ENCODE results near the gene AKAP13.

Gene AKAP13, protein sequence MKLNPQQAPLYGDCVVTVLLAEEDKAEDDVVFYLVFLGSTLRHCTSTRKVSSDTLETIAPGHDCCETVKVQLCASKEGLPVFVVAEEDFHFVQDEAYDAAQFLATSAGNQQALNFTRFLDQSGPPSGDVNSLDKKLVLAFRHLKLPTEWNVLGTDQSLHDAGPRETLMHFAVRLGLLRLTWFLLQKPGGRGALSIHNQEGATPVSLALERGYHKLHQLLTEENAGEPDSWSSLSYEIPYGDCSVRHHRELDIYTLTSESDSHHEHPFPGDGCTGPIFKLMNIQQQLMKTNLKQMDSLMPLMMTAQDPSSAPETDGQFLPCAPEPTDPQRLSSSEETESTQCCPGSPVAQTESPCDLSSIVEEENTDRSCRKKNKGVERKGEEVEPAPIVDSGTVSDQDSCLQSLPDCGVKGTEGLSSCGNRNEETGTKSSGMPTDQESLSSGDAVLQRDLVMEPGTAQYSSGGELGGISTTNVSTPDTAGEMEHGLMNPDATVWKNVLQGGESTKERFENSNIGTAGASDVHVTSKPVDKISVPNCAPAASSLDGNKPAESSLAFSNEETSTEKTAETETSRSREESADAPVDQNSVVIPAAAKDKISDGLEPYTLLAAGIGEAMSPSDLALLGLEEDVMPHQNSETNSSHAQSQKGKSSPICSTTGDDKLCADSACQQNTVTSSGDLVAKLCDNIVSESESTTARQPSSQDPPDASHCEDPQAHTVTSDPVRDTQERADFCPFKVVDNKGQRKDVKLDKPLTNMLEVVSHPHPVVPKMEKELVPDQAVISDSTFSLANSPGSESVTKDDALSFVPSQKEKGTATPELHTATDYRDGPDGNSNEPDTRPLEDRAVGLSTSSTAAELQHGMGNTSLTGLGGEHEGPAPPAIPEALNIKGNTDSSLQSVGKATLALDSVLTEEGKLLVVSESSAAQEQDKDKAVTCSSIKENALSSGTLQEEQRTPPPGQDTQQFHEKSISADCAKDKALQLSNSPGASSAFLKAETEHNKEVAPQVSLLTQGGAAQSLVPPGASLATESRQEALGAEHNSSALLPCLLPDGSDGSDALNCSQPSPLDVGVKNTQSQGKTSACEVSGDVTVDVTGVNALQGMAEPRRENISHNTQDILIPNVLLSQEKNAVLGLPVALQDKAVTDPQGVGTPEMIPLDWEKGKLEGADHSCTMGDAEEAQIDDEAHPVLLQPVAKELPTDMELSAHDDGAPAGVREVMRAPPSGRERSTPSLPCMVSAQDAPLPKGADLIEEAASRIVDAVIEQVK (N-terminal part only)

DNA sequence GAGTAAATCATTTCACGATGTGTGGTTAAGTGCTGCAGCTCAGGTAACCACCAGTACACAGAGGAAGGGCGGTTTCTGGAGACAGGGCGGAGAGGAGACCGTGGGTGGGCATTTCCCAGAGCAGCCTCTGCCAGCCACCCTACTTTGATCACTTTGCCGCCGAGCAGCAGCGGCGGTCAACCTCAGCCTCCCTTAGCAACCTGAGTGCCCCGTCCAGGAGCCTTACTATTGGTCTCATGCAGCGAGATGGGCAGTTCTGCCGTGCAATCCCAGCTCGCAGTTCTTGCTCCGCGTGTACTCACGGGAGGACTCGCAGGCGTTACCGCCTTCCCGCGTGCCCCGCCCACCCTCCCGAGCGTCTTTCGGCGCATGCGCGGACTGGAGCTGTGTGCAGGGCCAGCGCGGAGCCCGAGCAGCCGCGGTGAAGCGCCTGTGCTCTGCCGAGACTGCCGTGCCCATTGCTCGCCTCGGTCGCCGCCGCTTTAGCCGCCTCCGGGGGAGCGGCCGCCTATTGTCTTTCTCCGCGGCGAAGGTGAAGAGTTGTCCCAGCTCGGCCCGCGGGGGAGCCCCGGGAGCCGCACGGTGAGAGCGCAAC, at the start of gene AKAP13:
Gene AKAP13 (plus strand): TSS at position 387 of the 595 bp plus-strand sequence. CDS start 105,118 bp downstream, outside the sequence.
- Histone ChIP-seq H3K4me3 (ENCODE audit: low read depth, low read length) (peak within 1 kb of the TSS; percentile 73), H3K27me3 (ENCODE audit: control insufficient read depth, insufficient read depth, low read length) (no peaks in the 10 kb centered on the region), H3K9me3 (ENCODE audit: control insufficient read depth, insufficient read depth, low read length) (no peaks in the 10 kb centered on the region), H3K36me3 (ENCODE audit: control insufficient read depth, insufficient read depth, low read length) (no peaks in the 10 kb centered on the region), H3K4me1 (ENCODE audit: control insufficient read depth, insufficient read depth, low read length) (peaks cover 3% of the 10 kb centered on the region), H3K9ac (ENCODE audit: low read depth, low read length) (no peak within 1 kb of the TSS)

DNA sequence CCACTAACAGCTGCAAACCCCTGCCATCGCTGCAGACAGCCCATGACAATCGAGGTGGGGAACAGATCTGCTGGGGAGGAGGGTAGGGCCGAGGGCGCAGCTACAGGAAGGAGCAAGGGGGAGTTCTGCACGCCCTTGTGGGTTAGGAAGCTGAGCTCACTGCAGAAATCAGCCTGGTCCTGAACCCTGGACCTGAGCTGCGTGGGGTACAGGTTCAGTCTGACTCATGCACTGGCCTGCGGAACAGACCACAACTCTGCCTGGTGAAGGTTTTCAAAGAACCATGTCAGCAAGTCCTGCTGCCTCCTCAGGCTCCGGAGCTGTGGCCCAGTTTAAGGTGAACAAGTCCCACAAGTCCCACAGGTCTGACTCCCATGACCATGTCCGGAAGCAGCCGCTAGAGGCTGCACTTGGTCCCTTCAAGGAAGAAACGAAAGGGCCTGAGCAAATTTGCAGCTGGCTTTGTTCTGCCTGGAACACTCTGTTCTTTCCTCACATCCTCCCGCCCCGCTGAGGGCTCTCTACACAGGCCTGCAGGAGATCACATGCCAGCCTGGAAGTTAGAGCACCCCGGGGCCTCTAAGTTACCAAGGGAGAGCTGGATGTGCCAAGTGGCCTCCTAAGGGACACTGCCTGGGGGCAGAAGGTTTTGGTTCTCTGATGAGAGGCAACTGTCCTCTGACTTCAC, 49.4 kb upstream of the AKAP13 start:
- H3K9ac ChIP-seq (ENCODE audit: low read depth, low read length) = no peak overlapping the region
- peaks cover 2% of the 10 kb centered on the region for H3K27me3 ChIP-seq (ENCODE audit: control insufficient read depth, insufficient read depth, low read length)
- H3K36me3 ChIP-seq (ENCODE audit: control insufficient read depth, insufficient read depth, low read length) = no peaks in the 10 kb centered on the region
- peaks cover 10% of the 10 kb centered on the region for H3K4me1 ChIP-seq (ENCODE audit: control insufficient read depth, insufficient read depth, low read length)
- H3K4me3 ChIP-seq (ENCODE audit: low read depth, low read length) = no peak overlapping the region
- H3K9me3 ChIP-seq (ENCODE audit: control insufficient read depth, insufficient read depth, low read length) = no peaks in the 10 kb centered on the region

DNA sequence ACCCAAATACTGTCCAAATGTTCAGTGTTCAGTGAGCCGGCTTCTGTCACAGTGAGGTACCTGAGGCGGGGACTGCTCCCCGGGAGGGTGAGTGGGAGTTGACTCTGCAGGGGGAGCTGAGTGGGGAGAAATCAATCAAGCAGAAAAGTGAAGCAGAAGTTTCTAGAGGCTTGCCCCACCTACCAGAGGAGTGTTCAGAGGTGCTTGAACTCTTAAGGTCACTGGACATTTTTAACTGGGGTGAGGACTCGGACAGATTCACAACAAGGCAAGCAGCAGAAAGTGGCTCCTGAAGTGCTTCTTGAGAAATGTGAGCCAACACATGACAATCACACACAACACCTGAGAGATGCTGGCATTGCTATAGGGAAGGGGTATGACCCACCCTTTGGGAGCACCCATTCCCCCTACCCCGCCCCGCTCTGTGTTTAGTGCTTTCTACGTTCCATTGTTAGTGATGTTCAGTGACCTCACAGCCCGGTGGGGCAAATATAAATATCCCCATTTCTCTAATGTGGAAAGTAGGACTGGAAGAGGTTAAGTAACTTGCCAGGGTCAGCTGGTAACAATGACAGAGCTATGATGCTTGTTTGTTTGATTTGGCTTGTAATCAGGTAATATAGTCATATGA, 48.6 kb upstream of the AKAP13 start:
- no peaks in the 10 kb centered on the region for H3K9me3 ChIP-seq (ENCODE audit: control insufficient read depth, insufficient read depth, low read length)
- peaks cover 10% of the 10 kb centered on the region for H3K4me1 ChIP-seq (ENCODE audit: control insufficient read depth, insufficient read depth, low read length)
- H3K9ac ChIP-seq (ENCODE audit: low read depth, low read length) = no peak overlapping the region
- H3K36me3 ChIP-seq (ENCODE audit: control insufficient read depth, insufficient read depth, low read length) = no peaks in the 10 kb centered on the region
- H3K4me3 ChIP-seq (ENCODE audit: low read depth, low read length) = no peak overlapping the region
- H3K27me3 ChIP-seq (ENCODE audit: control insufficient read depth, insufficient read depth, low read length) = peaks cover 2% of the 10 kb centered on the region

DNA sequence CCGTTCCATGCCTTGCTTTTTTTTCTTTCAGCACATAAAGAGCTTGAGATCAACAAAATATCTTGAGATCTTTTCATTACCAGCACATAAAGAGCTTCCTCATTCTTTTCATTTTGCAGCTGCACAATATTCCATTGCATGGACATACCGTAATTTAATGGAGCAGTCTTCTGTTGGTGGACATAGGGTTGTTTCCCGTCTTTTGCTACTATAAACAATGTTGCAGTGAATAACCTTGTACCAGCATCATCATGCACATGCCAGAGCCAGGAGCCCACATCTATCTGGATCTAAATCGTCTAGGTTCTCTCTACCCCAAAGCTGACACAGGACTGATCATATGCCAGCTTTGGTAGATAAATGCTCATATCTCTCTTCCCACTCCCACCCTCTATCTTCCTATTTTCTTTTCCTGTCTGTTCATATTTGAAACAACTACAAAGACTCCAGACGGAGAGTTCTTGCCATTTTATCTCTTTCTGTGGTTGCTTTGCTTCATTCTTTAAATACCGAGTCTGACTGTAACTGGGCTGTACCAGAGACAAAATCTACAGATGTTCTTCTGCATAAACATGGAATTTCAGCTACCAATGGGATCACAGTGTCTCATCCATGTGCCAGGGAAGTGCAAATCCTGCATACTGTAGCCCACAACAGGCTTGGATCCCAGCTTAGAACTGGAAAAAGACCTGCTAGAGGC, 47.1 kb upstream of the AKAP13 start:
- Histone ChIP-seq H3K9ac (ENCODE audit: low read depth, low read length) (no peak overlapping the region), H3K36me3 (ENCODE audit: control insufficient read depth, insufficient read depth, low read length) (no peaks in the 10 kb centered on the region), H3K4me3 (ENCODE audit: low read depth, low read length) (no peak overlapping the region), H3K27me3 (ENCODE audit: control insufficient read depth, insufficient read depth, low read length) (peaks cover 2% of the 10 kb centered on the region), H3K4me1 (ENCODE audit: control insufficient read depth, insufficient read depth, low read length) (peaks cover 17% of the 10 kb centered on the region), H3K9me3 (ENCODE audit: control insufficient read depth, insufficient read depth, low read length) (no peaks in the 10 kb centered on the region)

DNA sequence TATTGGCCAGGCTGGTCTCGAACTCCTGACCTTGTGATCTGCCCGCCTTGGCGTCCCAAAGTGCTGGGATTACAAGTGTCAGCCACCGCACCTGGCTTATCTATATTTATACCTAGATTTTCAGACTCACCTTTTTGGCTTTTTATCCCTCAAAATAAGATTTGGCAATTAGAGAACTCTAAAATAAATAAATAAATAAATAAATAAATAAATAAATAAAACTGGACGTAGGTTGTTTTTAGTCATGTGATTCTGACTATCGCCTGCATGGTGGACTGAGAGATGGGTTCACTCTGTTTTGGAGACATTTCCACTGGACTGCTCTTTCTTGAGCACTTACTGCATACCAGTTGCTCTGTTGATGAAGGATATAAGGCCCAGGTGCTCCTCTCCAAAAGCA, 46.2 kb upstream of the AKAP13 start:
- no peak overlapping the region for H3K4me3 ChIP-seq (ENCODE audit: low read depth, low read length)
- H3K9me3 ChIP-seq (ENCODE audit: control insufficient read depth, insufficient read depth, low read length) = no peaks in the 10 kb centered on the region
- no peaks in the 10 kb centered on the region for H3K36me3 ChIP-seq (ENCODE audit: control insufficient read depth, insufficient read depth, low read length)
- H3K27me3 ChIP-seq (ENCODE audit: control insufficient read depth, insufficient read depth, low read length) = peaks cover 2% of the 10 kb centered on the region
- H3K4me1 ChIP-seq (ENCODE audit: control insufficient read depth, insufficient read depth, low read length) = peaks cover 17% of the 10 kb centered on the region
- H3K9ac ChIP-seq (ENCODE audit: low read depth, low read length) = no peak overlapping the region

DNA sequence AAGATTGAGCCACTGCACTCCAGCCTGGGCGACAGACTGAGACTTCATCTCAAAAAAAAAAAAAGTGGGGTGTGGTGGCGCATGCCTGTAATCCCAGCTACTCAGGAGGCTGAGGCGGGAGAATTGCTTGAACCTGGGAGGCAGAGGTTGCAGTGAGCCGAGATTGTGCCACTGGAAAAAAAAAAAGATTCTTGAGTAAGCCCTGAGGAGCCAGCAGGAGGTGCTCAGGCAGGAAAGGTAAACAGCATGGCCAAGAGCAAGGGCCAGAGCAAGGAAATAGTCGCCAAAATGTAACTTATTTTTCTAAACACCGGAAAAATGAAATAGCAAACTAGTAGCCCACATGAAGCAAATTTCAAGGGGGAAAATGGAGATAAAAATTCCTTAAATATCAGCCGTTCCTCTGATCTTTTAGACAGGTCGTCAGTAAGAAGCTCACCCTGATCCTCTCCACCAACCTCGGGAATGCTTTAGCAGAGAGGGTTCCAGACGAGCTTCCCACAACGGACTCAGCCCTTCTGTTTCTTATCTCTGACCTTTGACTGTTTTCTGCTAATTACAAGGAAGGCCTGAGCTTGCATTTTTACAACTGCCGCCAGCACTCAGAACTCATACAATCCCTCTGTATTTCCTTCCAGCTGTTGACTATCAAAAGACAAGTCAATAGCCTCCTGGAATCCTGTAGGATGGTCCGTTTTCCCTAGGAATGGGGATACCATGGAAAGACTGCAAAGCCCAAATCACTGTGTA, 45.0 kb upstream of the AKAP13 start:
- no peaks in the 10 kb centered on the region for H3K36me3 ChIP-seq (ENCODE audit: control insufficient read depth, insufficient read depth, low read length)
- no peak overlapping the region for H3K9ac ChIP-seq (ENCODE audit: low read depth, low read length)
- H3K27me3 ChIP-seq (ENCODE audit: control insufficient read depth, insufficient read depth, low read length) = no peaks in the 10 kb centered on the region
- H3K4me3 ChIP-seq (ENCODE audit: low read depth, low read length) = no peak overlapping the region
- H3K4me1 ChIP-seq (ENCODE audit: control insufficient read depth, insufficient read depth, low read length) = peaks cover 15% of the 10 kb centered on the region
- no peaks in the 10 kb centered on the region for H3K9me3 ChIP-seq (ENCODE audit: control insufficient read depth, insufficient read depth, low read length)

DNA sequence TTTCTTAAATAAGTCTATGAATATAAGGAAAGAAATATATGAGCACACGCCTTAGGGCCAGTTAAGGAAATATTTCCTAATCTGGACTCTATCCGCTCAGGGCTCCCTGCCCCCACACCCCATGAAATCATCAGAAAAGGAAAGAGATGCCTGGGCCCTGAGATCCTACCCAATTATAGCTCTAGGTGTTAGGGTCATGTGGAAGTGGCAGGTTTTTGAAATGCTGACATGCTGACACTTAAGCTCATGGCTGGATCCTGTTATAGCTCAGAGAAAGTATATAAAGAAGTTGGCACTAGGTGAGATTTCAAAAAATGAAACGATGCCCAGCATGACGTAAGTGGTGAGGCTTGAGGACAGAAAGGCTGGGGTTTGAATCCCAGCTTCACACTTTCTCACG, 43.5 kb upstream of the AKAP13 start:
- Histone ChIP-seq H3K9me3 (ENCODE audit: control insufficient read depth, insufficient read depth, low read length) (no peaks in the 10 kb centered on the region), H3K9ac (ENCODE audit: low read depth, low read length) (no peak overlapping the region), H3K36me3 (ENCODE audit: control insufficient read depth, insufficient read depth, low read length) (no peaks in the 10 kb centered on the region), H3K27me3 (ENCODE audit: control insufficient read depth, insufficient read depth, low read length) (no peaks in the 10 kb centered on the region), H3K4me1 (ENCODE audit: control insufficient read depth, insufficient read depth, low read length) (peaks cover 9% of the 10 kb centered on the region), H3K4me3 (ENCODE audit: low read depth, low read length) (no peak overlapping the region)

DNA sequence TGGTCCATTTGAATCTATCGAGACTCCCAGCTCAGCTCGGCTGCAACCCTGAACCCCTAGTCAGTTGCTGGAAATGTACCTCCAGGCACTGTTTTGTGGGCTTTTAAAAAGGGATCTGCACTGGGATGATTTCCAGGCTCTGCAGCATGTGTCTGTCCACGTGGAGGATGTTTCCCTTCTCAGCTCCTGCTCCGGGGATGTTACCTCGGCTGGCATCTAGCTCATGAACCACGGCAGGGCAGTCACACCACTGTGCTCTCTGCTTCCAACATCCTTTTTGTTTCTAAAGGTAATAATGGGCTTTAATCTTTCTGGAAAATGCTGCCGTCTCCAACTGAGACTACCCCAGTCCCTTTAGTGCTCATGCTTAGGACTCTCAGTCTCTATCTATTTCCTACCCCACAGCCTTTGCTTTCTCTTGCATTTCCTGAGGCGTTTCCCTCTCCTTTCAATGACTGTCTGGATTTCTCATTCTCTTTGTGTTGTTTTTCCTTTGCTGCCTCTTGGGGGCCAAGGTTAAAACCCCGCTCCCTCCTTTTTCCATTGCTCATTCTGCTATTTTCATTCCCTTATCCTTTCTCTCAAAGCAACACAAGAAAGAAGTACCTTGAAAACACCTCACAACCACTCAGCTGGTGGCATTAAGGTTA, 42.9 kb upstream of the AKAP13 start:
- H3K4me3 ChIP-seq (ENCODE audit: low read depth, low read length) = no peak overlapping the region
- no peaks in the 10 kb centered on the region for H3K36me3 ChIP-seq (ENCODE audit: control insufficient read depth, insufficient read depth, low read length)
- no peak overlapping the region for H3K9ac ChIP-seq (ENCODE audit: low read depth, low read length)
- no peaks in the 10 kb centered on the region for H3K9me3 ChIP-seq (ENCODE audit: control insufficient read depth, insufficient read depth, low read length)
- no peaks in the 10 kb centered on the region for H3K27me3 ChIP-seq (ENCODE audit: control insufficient read depth, insufficient read depth, low read length)
- H3K4me1 ChIP-seq (ENCODE audit: control insufficient read depth, insufficient read depth, low read length) = peaks cover 9% of the 10 kb centered on the region

DNA sequence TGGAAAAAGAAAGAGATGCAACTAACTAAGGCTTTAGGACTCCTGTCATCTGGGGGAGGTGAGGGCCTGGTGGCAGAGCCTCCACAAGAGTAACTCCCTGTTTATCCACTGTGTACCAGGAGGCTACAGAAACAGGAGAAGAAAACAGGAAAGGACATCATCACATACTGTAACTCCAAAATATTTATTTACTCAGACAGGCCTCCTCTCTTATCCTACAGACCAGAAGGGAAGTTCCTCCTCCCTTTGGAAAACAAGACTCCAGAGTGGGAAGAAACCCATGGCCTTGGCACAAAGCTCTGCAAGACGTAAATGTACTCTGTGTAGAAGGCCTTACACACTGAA, 40.1 kb upstream of the AKAP13 start:
- H3K36me3 ChIP-seq (ENCODE audit: control insufficient read depth, insufficient read depth, low read length) = no peaks in the 10 kb centered on the region
- H3K4me1 ChIP-seq (ENCODE audit: control insufficient read depth, insufficient read depth, low read length) = peaks cover 9% of the 10 kb centered on the region
- H3K9ac ChIP-seq (ENCODE audit: low read depth, low read length) = no peak overlapping the region
- no peaks in the 10 kb centered on the region for H3K27me3 ChIP-seq (ENCODE audit: control insufficient read depth, insufficient read depth, low read length)
- H3K9me3 ChIP-seq (ENCODE audit: control insufficient read depth, insufficient read depth, low read length) = no peaks in the 10 kb centered on the region
- H3K4me3 ChIP-seq (ENCODE audit: low read depth, low read length) = no peak overlapping the region

Data from iPS-15b (cell line).